Activated CD4-positive, alpha-beta T cell treated with anti-CD3 and anti-CD28 coated beads, Interleukin-2, Interleukin-6, amounts not matched to agents 100 ng/mL and 50 ng/mL, durations not matched to agents 16 hours and 8 hours (primary cell): ENCODE results near the gene KIF1A.

Experiments
- DNase-seq: peaks from one replicate; pipeline ENCODE4 v3.0.0-alpha.2; 2020

KIF1A gene

DNA sequence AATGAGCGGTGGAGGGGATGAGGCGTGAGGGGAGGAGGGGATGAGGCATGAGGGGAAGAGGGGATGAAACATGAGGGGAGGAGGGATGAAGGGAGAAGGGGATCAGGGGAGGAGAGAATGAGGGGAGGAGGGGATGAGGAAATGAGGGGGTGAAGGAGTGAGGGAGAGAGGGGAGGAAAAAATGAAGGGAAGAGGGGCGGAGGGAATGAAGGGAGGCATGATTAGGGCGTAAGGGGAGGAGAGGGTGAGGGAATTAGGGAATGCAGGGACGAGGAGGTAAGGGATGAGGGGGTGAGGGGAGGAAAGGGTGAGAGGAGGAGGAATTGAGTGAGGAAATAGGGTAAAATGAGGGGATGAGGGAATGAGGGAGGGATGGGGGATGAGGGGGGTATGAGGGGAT is 87.8 kb downstream of the KIF1A start:
- DNase-seq = no peak

DNA sequence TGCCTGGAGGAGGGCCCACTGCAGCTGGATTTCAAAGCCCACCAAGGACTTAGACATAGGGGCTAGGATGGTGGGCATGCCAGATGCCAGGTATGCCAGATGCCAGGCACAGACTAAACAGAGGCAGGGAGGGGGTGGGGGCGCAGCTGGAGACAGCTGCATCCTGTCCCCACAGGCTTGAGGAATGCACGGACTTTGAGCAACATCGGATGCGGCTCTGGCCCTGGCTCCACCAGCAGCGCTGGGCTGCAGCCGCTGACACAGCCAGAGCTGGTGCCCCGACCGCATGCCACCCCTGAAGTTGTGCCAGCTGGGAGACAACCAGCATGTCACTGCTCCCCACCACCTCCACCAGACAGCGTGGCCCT is 88.9 kb downstream of the KIF1A start:
- no peak for DNase-seq

DNA sequence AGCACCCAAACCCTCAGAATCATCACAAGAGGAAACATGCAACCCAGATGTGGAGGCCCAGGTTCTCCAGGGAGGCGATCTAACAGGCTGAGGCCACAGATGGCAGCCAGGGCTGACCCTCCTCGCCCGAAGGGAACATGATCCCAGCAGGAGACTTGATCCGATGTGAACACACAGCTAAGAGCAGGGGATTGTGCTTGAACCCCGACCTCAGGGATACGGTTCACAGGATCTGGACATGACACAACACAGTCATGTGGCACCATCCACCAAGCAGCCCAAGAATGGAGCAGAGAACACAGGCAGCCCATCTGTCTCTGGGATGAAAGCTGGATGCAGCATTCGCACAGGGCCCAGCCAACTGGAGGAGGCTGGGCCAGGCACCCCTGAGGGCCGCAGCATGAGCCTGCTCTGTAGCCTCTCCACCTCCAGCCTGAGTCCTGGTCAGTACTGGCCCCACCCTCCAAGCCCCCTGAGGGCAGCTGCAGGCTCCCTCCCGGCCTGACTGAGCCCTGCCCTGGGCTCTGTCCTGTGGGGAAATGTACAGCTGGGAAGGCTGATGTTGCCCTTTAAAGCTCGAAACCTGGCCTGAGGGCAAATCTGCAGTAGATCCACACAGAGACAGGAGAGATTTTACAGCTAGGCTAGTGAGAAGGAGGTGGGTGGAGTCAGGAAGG is 89.4 kb downstream of the KIF1A start:
- DNase-seq = no peak

DNA sequence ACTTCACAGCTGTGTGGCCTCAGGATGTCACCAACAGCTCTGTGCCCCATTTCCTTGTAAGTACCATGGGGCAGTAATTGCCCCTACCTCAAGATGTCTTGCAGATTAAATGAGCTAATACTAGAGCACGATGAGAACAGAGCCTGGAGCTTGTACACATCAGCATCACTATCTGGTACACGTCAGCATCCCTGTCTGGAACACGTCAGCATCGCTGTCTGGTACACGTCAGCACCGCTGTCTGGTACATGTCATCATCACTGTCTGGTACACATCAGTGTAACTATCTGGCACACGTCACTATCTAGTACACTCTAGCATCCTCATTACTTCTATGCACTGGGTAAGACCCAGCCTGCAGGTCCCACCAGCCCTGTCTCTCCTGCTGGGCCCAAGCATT is 91.2 kb downstream of the KIF1A start:
- no peak for DNase-seq

DNA sequence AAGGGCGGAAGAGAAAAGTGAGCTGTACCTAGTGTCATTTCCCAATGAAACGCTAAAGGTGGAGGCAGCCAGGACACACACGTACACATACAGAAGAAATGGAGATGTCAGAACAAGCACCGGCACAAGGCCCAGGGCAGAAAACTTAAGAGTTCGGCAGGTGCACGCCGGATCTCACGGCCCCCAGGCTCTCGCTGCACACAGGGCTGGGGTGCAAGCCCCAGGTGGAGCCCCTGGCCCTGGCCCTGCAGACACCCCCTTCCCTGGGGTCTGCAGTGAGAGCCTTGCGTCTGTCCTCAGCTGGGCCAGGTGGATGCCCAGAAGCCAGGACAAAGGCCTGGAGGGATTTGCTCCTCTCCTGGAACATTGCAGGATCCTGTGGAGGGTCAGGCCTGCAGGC is 91.7 kb downstream of the KIF1A start:
- no peak for DNase-seq

DNA sequence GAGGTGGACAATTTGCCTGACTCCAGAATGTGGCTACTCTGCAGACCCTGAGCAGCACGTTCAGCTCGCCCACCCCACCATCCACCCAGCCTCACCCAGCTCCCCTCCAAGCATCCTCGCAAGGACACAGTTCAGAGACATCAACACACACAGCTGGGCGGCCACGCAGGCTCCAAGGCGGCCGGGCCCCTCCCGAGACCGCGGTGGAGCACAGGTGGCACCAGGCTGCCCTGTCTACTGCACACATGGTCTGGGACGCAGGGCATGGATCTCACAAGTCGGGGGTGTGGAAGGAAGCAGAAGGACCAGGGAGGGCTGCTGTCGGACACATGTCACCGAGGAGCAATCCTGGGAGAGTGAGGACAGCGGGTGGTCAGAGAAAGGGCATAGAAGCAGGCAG is 92.1 kb downstream of the KIF1A start:
- no peak for DNase-seq

DNA sequence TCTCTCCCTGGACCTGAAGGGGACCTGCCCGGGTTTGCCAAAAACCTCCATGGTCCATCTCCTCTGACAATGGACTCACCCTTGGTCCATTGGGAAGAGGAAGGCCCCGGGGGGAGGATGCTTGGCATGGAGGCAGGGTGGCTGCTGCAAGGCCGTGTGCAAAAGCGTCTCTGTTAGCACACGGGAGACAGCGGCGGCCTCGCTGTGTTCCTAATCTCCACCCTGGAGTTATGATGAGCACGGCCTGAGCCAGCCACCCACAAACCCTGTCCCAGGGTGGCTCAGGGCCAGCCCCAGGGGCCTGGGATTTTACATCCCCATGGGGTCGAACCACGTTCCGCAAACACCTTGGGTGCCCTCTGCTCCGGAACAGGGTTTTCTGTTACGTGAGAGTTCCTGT is 92.6 kb downstream of the KIF1A start:
- DNase-seq = no peak

GRCh38 chr2:240726876-240727275 is 93.1 kb downstream of the KIF1A start:
- no peak for DNase-seq

GRCh38 chr2:240725671-240726070 is 94.3 kb downstream of the KIF1A start:
- DNase-seq = no peak

GRCh38 chr2:240725266-240725665 is 94.8 kb downstream of the KIF1A start:
- no peak for DNase-seq

- DNase-seq = no peak
Observed at GRCh38 chr2:240724431-240724830, 95.6 kb downstream of the KIF1A start.

GRCh38 chr2:240723851-240724250 is 96.2 kb downstream of the KIF1A start:
- DNase-seq = no peak

GRCh38 chr2:240722796-240723735 is 97.0 kb downstream of the KIF1A start:
- DNase-seq = no peak

DNA sequence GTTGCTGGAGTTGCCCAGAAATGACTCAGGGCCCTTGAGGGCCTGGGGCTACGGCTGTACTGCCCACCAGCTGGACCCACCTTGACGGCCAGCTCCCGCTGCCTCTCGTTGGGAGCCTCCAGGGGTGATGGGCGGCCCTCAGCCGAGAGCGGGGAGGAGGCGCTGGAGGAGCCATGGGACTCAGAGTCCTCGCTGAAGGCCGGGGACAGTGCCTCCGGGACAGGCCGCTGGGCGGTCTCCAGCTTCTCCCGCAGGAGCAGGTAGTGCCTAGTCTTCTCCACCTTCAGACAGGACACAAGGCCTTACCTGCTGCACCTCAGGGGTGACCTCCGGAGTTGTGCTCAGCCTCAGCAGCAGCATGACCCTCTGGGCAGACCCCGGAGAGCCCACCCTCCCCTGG is 97.6 kb downstream of the KIF1A start:
- no peak for DNase-seq

DNA sequence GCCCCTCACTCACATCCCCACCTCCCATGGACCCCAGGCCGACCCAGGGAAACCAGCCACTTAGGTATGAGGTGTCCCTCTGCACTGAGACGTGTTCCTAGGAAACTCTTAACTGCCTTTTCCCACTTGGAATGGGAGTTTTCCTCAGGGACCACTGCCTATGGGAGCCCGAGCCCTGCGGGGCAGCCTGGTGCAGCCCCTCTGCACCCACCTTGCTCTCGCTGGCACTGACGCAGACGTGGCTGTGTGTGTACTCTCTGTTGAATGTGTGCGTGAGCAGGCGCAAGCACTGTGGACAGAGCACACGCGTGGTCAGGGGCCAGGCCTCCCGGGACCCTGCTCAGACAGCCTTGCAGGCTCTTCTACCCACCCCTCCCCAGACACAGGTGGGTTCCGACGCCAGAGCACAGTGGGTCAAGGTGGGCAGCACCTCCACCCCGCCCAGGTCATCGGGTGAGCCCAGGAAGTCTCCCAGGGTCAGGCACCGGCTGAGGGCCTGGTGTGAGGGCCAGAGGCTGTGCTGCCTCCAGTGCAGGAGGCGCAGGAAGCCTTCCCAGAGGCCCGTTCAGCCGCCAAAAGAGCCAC is 98.3 kb downstream of the KIF1A start:
- DNase-seq = no peak

DNA sequence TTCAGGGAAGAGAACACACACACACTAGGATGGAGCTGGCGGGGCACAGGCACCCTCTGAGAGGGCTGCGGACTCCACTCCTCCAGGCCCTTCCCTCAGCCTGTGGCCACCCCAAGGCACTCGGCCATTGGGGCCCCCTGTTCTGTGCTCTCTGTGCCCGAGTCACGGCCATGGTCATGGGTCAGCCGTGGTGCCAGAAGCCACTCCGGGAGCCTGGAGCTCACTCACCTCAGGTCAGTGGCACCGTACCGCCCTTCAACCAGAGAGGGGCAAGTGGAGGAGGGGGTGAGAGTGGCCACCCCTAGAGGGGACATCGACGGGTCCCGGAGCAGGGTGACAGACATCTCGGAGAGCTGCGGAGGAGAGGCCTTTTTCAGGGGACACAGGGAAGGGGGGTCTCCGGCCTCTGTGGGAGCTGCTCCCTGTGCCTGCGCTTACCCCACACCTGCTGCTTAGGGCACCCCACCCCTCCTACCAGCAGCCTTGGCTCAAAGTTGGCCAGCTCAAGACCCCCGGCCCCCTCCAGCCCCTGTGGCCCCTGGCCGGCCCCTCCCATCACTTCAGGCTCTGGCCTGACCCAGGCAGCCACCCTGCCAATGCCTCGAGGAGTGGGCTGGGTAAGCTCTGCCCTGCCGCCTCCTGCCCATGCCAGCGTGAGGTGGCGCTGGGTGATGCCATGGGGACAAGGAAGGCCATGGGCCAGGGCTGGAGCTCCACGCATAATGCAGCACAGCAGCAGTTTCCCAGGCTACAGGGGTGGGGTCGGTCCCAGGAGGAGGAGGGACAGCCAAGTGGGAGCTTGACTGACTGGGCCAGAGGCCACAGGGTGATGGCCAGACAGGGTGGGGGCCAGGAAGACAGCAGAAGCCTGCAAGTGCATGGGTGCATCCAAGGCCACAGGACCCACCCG is 99.1 kb downstream of the KIF1A start:
- DNase-seq = no peak

DNA sequence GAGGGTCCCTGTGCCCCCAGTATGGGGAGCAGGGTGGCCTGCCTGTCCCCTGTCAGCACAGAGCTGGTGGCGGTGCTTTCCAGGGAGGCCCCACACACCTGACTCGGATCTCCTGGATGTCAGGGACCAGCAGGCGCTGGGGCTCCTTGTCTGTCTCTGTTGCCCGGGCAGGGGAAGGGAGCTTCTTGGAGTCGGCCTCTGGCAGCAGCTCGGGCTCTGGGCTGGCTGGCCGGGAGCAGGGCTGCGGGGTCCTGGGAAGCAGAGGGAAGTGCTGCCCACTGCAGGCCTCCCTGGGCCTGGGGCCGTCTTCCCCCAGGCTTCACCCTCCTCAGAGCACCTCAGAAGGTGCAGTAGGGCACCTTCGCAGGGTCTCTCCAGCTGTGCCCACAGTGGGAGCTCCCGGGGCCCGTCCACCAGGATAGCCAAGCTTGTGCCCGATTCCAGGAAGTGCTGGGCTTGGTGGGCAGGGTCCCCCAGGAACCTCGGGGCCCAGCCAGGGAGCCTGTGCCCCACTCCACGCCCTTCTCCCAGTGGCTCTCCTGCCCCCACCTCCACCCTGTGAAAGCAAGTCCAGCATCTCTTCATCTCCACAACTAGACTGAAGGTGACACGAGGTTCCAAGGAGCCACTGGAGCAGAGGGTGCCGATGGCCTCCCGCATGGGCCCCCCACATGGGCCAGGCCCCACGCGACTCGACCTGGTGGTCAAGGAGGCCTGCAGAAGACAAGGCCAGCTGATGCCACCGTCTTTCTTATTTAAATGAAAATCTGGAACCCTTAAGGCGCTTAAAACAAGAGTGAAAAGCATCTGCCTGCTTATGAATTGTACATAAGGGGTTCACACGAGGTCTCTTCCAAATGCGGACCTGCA is 100.1 kb downstream of the KIF1A start:
- no peak for DNase-seq

DNA sequence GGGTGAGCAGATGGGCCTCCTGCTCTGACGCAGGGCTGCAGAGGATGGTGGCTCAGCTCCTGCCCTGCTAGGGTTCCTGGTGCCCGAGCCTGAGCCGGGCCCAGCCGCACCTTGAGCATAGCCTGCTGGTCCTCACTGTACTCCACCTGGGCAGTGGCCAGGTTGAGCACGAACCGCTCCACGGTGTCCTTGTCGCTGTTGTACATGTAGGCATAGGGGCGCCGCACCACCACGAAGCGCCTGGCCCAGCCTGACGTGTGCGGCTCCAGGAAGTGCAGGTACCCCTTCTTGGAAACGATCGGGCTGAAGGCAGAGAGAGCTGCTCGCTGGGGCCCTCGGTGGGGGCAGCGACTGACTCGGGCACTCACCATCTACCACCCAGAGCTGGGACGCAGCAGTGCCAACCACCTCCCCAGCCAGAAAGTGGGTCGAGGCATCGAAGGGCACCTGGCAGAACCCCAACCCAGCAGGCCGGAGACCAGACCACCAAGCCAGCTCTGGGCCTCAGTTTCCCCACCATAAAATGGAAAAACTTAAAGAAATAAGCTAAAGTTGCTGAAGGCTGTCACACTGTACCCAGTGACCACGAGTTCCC is 101.0 kb downstream of the KIF1A start:
- no peak for DNase-seq

DNA sequence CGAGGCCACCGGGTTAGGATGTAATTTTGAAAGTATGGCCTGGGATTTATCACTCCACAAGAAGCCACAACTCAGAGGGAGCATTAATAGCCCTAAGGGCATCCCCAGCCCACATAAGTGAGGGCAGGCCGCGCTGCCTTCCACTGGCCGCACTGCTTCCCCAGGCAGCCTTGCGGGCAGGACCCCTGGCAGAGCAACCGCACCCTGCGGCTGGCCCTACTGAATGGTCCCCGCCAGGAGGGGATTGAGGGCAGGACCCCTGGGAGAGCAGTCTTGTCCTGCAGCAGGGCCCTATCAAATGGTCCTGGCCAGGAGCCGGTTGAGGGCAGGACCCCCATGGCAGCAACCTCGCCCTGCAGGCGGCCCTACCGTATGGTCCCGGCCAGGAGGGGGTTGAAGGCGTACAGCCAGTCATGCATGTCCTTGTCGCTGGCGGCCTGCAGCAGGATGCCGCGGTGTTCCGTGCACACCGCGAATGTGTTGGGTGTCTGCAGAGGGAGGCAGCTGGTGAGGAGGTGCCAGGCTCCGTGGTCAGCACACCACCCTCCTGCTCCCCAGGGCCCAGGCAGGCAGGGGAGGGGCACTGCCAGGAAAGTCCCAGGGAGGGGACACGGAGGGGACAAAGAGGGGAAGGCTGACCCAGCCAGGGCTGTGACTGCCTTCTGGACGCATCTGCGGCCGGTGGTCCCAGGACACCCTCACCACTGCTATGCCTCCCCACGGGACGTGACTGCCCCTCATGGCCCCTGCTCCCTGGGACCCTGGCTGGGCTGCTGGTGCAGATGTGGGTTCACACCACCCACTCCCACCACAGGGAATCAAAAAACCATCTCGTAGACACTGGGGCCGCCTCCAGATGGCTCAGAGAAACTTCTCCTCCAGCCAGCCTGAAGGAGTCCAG is 102.1 kb downstream of the KIF1A start:
- no peak for DNase-seq

- DNase-seq = no peak
Observed at GRCh38 chr2:240717181-240717641, 102.8 kb downstream of the KIF1A start.
